Erythroblast (primary cell): ENCODE results near the gene SMAD5.

Experiments
- GATA1 ChIP-seq: IDR thresholded peaks from 2 replicates; pipeline ENCODE4 v1.6.1; 2011; ENCODE audit warnings: low read depth, mild to moderate bottlenecking, control low read depth, low read length, moderate library complexity
- POLR2A ChIP-seq: IDR thresholded peaks from 2 replicates; pipeline ENCODE4 v1.6.1; 2011; ENCODE audit warnings: mild to moderate bottlenecking, low read length

- no peak for TF ChIP-seq POLR2A
- no peak for TF ChIP-seq GATA1
Measured at GRCh38 chr5:136195971-136196820, 63.6 kb downstream of the SMAD5 start.
